Endothelial cell of umbilical vein (primary cell): ENCODE measurements around the gene ZDHHC24. TPM values are rescaled to one million over a fixed set of nuclear protein-coding genes. Genes with fewer than 3 reads are reported as not detected.

Experiments used
- BruUV-seq: library from RNA; stranded (reverse); fragments of 400-500 nt; replicated peaks from 2 replicates; lab custom pipeline; 2021; lab: Mats Ljungman, UMichigan
- CTCF ChIA-PET: fragments of 300-600, 350-600 bp; sonication (Branson Sonifier 250); formaldehyde crosslinking; loops from one replicate; lab custom pipeline; 2021; ENCODE audit warnings: antibody characterized with exemption, inconsistent platforms; lab: Charles Lee
- POLR2A ChIA-PET: fragments of 300-600, 350-600 bp; sonication (Branson Sonifier 250); formaldehyde crosslinking; loops from one replicate; lab custom pipeline; 2021; ENCODE audit warnings: antibody characterized with exemption, inconsistent platforms; lab: Charles Lee
- DNase-seq: peaks from one replicate; pipeline ENCODE4 v3.0.0-alpha.2; 2011; ENCODE audit warnings: low read depth, low spot score
- FAIRE-seq: peaks from 2 replicates; lab custom pipeline; 2011; peaks lifted over from hg19 to GRCh38; lab: Jason Lieb, UNC
- H2AFZ ChIP-seq: 2 replicates; pipeline ENCODE4 v1.6.0; 2012; ENCODE audit warnings: low read depth, low read length, control low read depth, inconsistent platforms
- H3K27ac ChIP-seq: 2 replicates; pipeline ENCODE4 v1.5.1; 2011; ENCODE audit warnings: low read depth, mild to moderate bottlenecking, control low read depth, low read length, moderate library complexity; ENCODE audit not compliant: insufficient read depth
- H3K27me3 ChIP-seq, 2 experiments: 2 replicates each; pipeline versions ENCODE4 v1.6.0 to v1.6.1; 2011; ENCODE audit warnings: low read length in 2 of 2, mixed read lengths in 1 of 2; ENCODE audit not compliant: control insufficient read depth in 2 of 2, insufficient read depth in 2 of 2
- H3K36me3 ChIP-seq, 2 experiments: 2 replicates in 1 of 2; 3 replicates in 1 of 2; pipeline ENCODE4 v1.5.1; 2011; ENCODE audit warnings: low read length in 2 of 2, mild to moderate bottlenecking in 1 of 2, moderate library complexity in 1 of 2; ENCODE audit not compliant: control insufficient read depth in 2 of 2, insufficient read depth in 2 of 2; ENCODE audit errors: extremely low read depth in 1 of 2
- H3K4me1 ChIP-seq: 3 replicates; pipeline ENCODE4 v1.5.1; 2011; ENCODE audit warnings: mild to moderate bottlenecking, low read length; ENCODE audit not compliant: control insufficient read depth, insufficient read depth; ENCODE audit errors: extremely low read depth
- H3K4me2 ChIP-seq: 2 replicates; pipeline ENCODE4 v1.6.1; 2011; ENCODE audit warnings: low read length, control low read depth, mixed read lengths; ENCODE audit not compliant: insufficient read depth
- H3K4me3 ChIP-seq, 3 experiments: fragments of 200-600 bp in 1 of 3; sonication (generic), shearing (Covaris generic) in 1 of 3; replicated peaks in 1 of 3; 2 replicates each; pipeline ENCODE4 v1.5.1; 2011 to 2016; ENCODE audit warnings: control low read depth in 3 of 3, low read length in 3 of 3, mild to moderate bottlenecking in 2 of 3, inconsistent platforms in 1 of 3, low read depth in 1 of 3, moderate library complexity in 1 of 3; ENCODE audit not compliant: insufficient read depth in 1 of 3
- H3K79me2 ChIP-seq: 2 replicates; pipeline ENCODE4 v1.6.0; 2012; ENCODE audit warnings: low read length, inconsistent platforms; ENCODE audit not compliant: control insufficient read depth, insufficient read depth
- H3K9ac ChIP-seq: replicated peaks from 2 replicates; pipeline ENCODE3; 2011; ENCODE audit warnings: low read length, control low read depth; ENCODE audit not compliant: insufficient read depth; ENCODE audit errors: extremely low read depth
- H3K9me1 ChIP-seq: replicated peaks from 3 replicates; pipeline ENCODE4 v1.6.0; 2011; ENCODE audit warnings: mild to moderate bottlenecking, low read length; ENCODE audit not compliant: control insufficient read depth, insufficient read depth; ENCODE audit errors: extremely low read depth
- H3K9me3 ChIP-seq: replicated peaks from 2 replicates; pipeline ENCODE4 v1.5.1; 2012; ENCODE audit warnings: low read length, inconsistent platforms; ENCODE audit not compliant: control insufficient read depth, insufficient read depth
- H4K20me1 ChIP-seq: replicated peaks from 2 replicates; pipeline ENCODE3; 2011; ENCODE audit warnings: mild to moderate bottlenecking, low read length; ENCODE audit not compliant: control insufficient read depth, insufficient read depth; ENCODE audit errors: extremely low read depth
- CTCF ChIP-seq, 2 donors: IDR thresholded peaks; 1 replicate in 1 of 2; 2 replicates in 1 of 2; pipeline ENCODE4 v1.5.1; 2011; ENCODE audit warnings: low read length in 2 of 2, mild to moderate bottlenecking in 2 of 2, moderate library complexity in 2 of 2, control low read depth in 1 of 2, inconsistent platforms in 1 of 2, low read depth in 1 of 2; ENCODE audit not compliant: insufficient read depth in 1 of 2; ENCODE audit errors: extremely low read depth in 1 of 2
- EZH2 ChIP-seq: IDR thresholded peaks from 2 replicates; pipeline ENCODE4 v1.6.1; 2012; ENCODE audit warnings: borderline replicate concordance, low read depth, mild to moderate bottlenecking, moderate library complexity, low read length, inconsistent platforms; ENCODE audit not compliant: severe bottlenecking
- FOS ChIP-seq: IDR thresholded peaks from 2 replicates; pipeline ENCODE4 v1.6.1; 2011; ENCODE audit warnings: mild to moderate bottlenecking, low read length, moderate library complexity, borderline replicate concordance; ENCODE audit not compliant: insufficient read depth
- GATA2 ChIP-seq: IDR thresholded peaks from 2 replicates; pipeline ENCODE4 v1.7.0; 2011; ENCODE audit warnings: low read depth, mild to moderate bottlenecking, moderate library complexity, mixed read lengths, low read length; ENCODE audit not compliant: insufficient read length, insufficient read depth
- JUN ChIP-seq: IDR thresholded peaks from 2 replicates; pipeline ENCODE4 v1.6.1; 2011; ENCODE audit warnings: borderline replicate concordance, low read depth; ENCODE audit not compliant: insufficient read length, insufficient read depth
- MAX ChIP-seq: IDR thresholded peaks from 2 replicates; pipeline ENCODE4 v1.6.1; 2011; ENCODE audit not compliant: insufficient read depth, insufficient read length
- MYC ChIP-seq: IDR thresholded peaks from one replicate; pipeline ENCODE4 v1.6.1; 2011; ENCODE audit warnings: mild to moderate bottlenecking, low read depth, low read length
- POLR2A ChIP-seq: IDR thresholded peaks from 2 replicates; pipeline ENCODE4 v1.6.1; 2012; ENCODE audit warnings: low read depth, mild to moderate bottlenecking, control low read depth, low read length
- dilution Hi-C: fragments of 300-500 bp; cut with MboI; formaldehyde crosslinking; loops from one replicate; pipeline ENCODE4 v1.15.0; 2019; ENCODE audit warnings: low sequenced_read_pairs; ENCODE audit not compliant: extremely low pct_ligation_motif_present
- intact Hi-C: fragments of 100-400 bp; cut with micrococcal nuclease; formaldehyde crosslinking; loops from one replicate; pipeline ENCODE4 v1.10.0; 2022
- polyA plus RNA-seq, 4 experiments: library from polyadenylated mRNA; depleted of rRNA in 3 of 4; stranded (reverse) in 3 of 4; unstranded in 1 of 4; fragments of >200 nt; gene quantifications; 2 replicates each; pipeline versions ENCODE4 v1.2.1 to v1.2.3, GENCODE V29; 2011 to 2012; ENCODE audit warnings: missing spikeins in 1 of 4
- total RNA-seq: library from RNA; stranded (reverse); gene quantifications from 2 replicates; pipeline ENCODE4 v1.2.3, GENCODE V29; 2021

ZDHHC24 gene
- total and polyA plus RNA-seq, 2 donors (not counting 3 experiments of a cell fraction or from before 2014, with no cell fraction given), result 20.1 to 21.1 TPM

GRCh38 chr11:66471142-66471541 lies 74.7 kb downstream of the ZDHHC24 start:
- no peak overlapping the region for H3K27ac ChIP-seq
- DNase-seq (no peak), FAIRE-seq (no peak)
- dilution Hi-C loops, result no loop called here
- H3K9me1 ChIP-seq, result no peaks in the 10 kb centered on the region
- no peak overlapping the region for H3K9ac ChIP-seq
- BruUV-seq, result no TSS peak
- H3K27me3 ChIP-seq, result no peaks in the 10 kb centered on the region
- no peak overlapping the region for H2AFZ ChIP-seq
- H3K9me3 ChIP-seq, result no peaks in the 10 kb centered on the region
- TF ChIP-seq MAX, result no peak
- TF ChIP-seq CTCF (IDR thresholded peaks at IDR 0.05; ENCODE audit: extremely low read depth in 1 of 2, insufficient read depth in 1 of 2, low read depth in 1 of 2, low read length in 2 of 2), result no peak
- no peak for TF ChIP-seq GATA2
- no peak for TF ChIP-seq EZH2
- TF ChIP-seq FOS, result no peak
- no peak for TF ChIP-seq POLR2A
- TF ChIP-seq JUN, result no peak
- no peak for TF ChIP-seq MYC
- no peaks in the 10 kb centered on the region for H3K36me3 ChIP-seq
- no peak overlapping the region for H3K4me2 ChIP-seq
- H4K20me1 ChIP-seq, result no peaks in the 10 kb centered on the region
- no peaks in the 10 kb centered on the region for H3K79me2 ChIP-seq
- no peak overlapping the region for H3K4me3 ChIP-seq
- ChIA-PET CTCF (interaction anchor here (1.5 to 2.1 kb wide), 3 partner anchors 8 to 32 kb away, joined by 3 to 5 read pairs (median 4); partner anchors contain the start of genes DPP3 and MRPL11), POLR2A (no interaction called here)
- H3K4me1 ChIP-seq, result peaks cover 10% of the 10 kb centered on the region
- intact Hi-C loops, result no loop called here

Other genes starting within 250 kb of the ZDHHC24 start
- not detected in 2 replicates for gene CD248, start 229.0 kb downstream of the ZDHHC24 start, total RNA-seq
- 0.03 and 0.10 TPM in 2 replicates for gene CD248, start 229.0 kb downstream of the ZDHHC24 start, polyA plus RNA-seq
- 9.1 and 10.2 TPM in 2 replicates for gene RIN1, start 209.6 kb downstream of the ZDHHC24 start, total RNA-seq
- 4.4 and 4.7 TPM in 2 replicates for gene RIN1, start 209.6 kb downstream of the ZDHHC24 start, polyA plus RNA-seq
- gene BRMS1, start 200.9 kb downstream of the ZDHHC24 start, total RNA-seq, result 51.1 and 53.1 TPM in 2 replicates
- gene BRMS1, start 200.9 kb downstream of the ZDHHC24 start, polyA plus RNA-seq, result 43.8 and 51.4 TPM in 2 replicates
- gene B4GAT1, start 198.4 kb downstream of the ZDHHC24 start, total RNA-seq, result 21.2 and 22.7 TPM in 2 replicates
- gene B4GAT1, start 198.4 kb downstream of the ZDHHC24 start, polyA plus RNA-seq, result 21.6 and 23.7 TPM in 2 replicates
- gene SLC29A2, start 174.3 kb downstream of the ZDHHC24 start, total RNA-seq, result 4.8 and 5.2 TPM in 2 replicates
- 2.4 TPM in 2 replicates for gene SLC29A2, start 174.3 kb downstream of the ZDHHC24 start, polyA plus RNA-seq
- not detected in 2 replicates for gene NPAS4, start 125.0 kb downstream of the ZDHHC24 start, total RNA-seq
- not detected in 2 replicates for gene NPAS4, start 125.0 kb downstream of the ZDHHC24 start, polyA plus RNA-seq
- 69.1 and 72.1 TPM in 2 replicates for gene MRPL11, start 107.2 kb downstream of the ZDHHC24 start, total RNA-seq
- gene MRPL11, start 107.2 kb downstream of the ZDHHC24 start, polyA plus RNA-seq, result 52.2 and 54.9 TPM in 2 replicates
- gene PELI3, start 79.1 kb downstream of the ZDHHC24 start, total RNA-seq, result 2.9 and 5.5 TPM in 2 replicates
- gene PELI3, start 79.1 kb downstream of the ZDHHC24 start, polyA plus RNA-seq, result 2.8 and 3.0 TPM in 2 replicates
- gene DPP3, start 65.6 kb downstream of the ZDHHC24 start, total RNA-seq, result 46.4 and 56.0 TPM in 2 replicates
- gene DPP3, start 65.6 kb downstream of the ZDHHC24 start, polyA plus RNA-seq, result 50.4 and 55.8 TPM in 2 replicates
- 29.5 and 32.9 TPM in 2 replicates for gene BBS1, start 35.4 kb downstream of the ZDHHC24 start, total RNA-seq
- gene BBS1, start 35.4 kb downstream of the ZDHHC24 start, polyA plus RNA-seq, result 27.7 and 29.2 TPM in 2 replicates
- gene ACTN3, start 855 bp upstream of the ZDHHC24 start, total RNA-seq, result 0.18 TPM in 1 of 2 replicates, not detected in the other
- gene ACTN3, start 855 bp upstream of the ZDHHC24 start, polyA plus RNA-seq, result 0.10 and 0.17 TPM in 2 replicates
- 11.0 and 14.4 TPM in 2 replicates for gene CTSF, start 22.6 kb upstream of the ZDHHC24 start, total RNA-seq
- gene CTSF, start 22.6 kb upstream of the ZDHHC24 start, polyA plus RNA-seq, result 27.7 and 30.7 TPM in 2 replicates
- 0.22 and 0.28 TPM in 2 replicates for gene CCDC87, start 47.0 kb upstream of the ZDHHC24 start, total RNA-seq
- 0.06 and 0.08 TPM in 2 replicates for gene CCDC87, start 47.0 kb upstream of the ZDHHC24 start, polyA plus RNA-seq
- 37.2 and 38.7 TPM in 2 replicates for gene CCS, start 47.1 kb upstream of the ZDHHC24 start, total RNA-seq
- gene CCS, start 47.1 kb upstream of the ZDHHC24 start, polyA plus RNA-seq, result 39.0 and 41.6 TPM in 2 replicates
- gene RBM14, start 70.6 kb upstream of the ZDHHC24 start, total RNA-seq, result 95.9 and 104 TPM in 2 replicates
- gene RBM14, start 70.6 kb upstream of the ZDHHC24 start, polyA plus RNA-seq, result 44.0 and 49.6 TPM in 2 replicates
- 148 and 153 TPM in 2 replicates for gene RBM4, start 92.7 kb upstream of the ZDHHC24 start, total RNA-seq
- gene RBM4, start 92.7 kb upstream of the ZDHHC24 start, polyA plus RNA-seq, result 345 and 361 TPM in 2 replicates
- gene RBM4B, start 131.8 kb upstream of the ZDHHC24 start, total RNA-seq, result 19.4 and 22.2 TPM in 2 replicates
- gene RBM4B, start 131.8 kb upstream of the ZDHHC24 start, polyA plus RNA-seq, result 25.4 and 31.2 TPM in 2 replicates
- 18.7 and 19.8 TPM in 2 replicates for gene SPTBN2, start 183.2 kb upstream of the ZDHHC24 start, total RNA-seq
- gene SPTBN2, start 183.2 kb upstream of the ZDHHC24 start, polyA plus RNA-seq, result 3.8 and 3.9 TPM in 2 replicates